Measurements from ENCODE around the gene RASGRF2.

Gene RASGRF2

DNA sequence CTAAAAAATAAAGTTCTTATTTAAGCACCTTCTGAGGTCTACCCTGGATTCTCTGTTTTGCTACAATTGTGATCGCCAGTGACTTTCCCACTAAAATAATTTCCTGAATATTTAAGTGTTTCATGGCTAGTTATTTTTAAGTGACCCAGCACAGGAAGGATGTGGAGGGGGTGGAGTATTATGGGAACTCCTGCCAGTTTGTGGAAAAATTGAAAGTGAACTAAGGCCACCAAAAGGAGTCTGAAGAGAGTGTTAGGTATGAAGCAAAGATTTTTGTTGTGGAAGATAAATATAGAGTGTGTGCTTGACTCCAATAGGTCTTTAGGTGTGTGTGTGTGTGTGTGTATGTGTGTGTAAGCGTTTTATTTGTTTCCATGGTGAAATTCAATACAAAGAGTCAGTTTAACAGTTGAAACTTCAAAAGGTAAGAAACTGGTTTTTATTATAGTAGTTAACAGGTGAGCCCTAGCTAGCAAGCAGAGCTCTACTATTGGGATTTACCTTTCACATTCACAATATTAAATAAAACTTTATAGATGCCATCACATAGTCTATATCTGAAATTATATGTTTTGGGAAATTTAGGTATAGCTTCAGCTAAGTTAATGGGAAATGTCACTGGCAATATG, 25.6 kb downstream of the RASGRF2 start:
- no peak for DNase-seq

DNA sequence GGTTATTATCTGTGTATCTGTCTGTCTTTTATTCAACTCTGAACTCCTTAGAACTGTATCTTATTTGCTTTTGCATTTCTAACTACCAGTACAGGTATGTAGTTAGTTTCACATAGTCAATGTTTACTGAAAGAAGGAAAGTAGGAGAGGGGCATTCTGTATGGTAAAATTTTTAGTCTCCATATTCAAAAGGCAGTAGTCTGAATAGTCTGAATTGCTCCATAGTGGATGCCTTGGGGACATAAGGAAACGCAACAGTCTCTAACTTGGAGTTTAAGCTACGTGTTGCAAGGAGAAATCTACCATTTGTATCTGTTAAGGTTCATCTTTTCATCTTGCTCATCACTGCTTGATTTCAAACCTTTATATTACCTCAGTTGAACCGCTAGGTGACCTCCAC, 26.2 kb downstream of the RASGRF2 start:
- DNase-seq = no peak

DNA sequence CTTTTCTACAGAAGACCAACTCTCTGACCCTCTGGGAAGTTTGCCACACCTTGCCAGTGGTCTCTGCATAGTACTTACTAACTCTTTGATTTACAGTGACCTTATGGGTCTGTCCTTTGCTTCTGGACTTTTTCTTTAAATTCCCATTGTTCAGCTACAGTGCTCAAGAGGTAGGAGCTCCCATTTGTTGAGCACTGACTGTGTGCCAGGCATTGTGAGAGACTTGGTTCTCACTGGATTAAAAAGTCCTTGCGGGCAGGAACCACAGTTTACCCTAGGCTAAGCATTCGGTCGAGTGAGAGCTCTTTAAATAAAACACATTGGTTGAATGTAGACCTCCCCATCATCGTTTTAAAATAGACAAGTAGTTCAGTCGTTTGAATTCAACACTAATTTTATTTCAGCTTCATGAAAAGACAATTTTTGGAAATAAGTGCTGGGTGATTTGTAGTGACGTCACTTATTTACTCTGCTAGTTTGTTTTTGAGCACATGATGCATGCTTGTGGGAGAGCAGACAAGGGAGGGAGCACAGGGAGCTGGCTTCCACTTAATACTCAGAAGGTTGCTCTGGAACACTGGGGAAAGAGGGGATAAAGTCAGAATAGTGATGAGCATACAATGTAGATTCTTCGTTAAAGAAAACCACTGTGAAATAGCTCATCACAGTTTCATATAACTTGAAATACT, 27.1 kb downstream of the RASGRF2 start:
- DNase-seq = no peak

DNA sequence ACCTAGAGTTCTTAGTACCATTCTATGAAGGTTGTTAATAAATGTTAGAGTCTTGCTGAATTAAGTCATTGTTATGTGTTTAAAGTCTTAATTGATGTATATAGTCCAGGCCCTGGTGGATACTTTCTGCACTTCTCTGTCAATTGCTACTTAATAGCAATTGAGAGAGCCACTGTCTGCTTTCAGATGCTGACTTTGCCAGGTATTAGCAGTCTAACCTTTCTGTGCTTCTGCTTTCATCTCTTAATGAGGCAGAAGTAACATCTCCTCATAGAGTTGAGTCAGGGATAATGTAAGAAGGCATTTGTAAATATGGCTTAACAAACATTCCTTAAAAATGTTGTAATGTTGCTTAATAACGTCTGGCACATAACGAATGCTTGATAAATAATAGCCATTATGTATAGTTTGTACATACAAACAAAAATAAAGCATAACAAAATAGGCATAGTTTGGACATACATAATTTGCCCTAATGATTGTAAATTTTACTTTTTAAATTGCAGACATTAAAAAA, 28.3 kb downstream of the RASGRF2 start:
- no peak for DNase-seq

DNA sequence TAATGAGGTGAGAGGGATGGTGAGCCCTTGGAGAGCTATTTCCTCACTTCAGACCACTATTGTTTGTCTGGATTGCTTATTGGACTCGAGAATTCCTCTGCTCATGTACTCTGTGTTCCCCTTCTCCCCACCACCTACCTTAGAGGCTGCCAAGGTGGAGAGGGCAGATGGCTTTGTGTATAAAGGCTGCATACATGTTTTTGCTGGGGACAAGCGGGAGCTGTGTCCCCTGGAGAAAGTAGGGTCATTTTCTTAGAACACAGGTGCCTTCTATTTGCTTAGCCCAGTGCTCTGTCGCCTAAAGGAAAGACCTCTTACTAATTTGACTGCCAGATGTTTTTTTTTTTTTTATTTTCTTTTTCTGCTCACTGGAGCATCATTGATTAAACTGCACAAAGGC, 29.7 kb downstream of the RASGRF2 start:
- DNase-seq = no peak

DNA sequence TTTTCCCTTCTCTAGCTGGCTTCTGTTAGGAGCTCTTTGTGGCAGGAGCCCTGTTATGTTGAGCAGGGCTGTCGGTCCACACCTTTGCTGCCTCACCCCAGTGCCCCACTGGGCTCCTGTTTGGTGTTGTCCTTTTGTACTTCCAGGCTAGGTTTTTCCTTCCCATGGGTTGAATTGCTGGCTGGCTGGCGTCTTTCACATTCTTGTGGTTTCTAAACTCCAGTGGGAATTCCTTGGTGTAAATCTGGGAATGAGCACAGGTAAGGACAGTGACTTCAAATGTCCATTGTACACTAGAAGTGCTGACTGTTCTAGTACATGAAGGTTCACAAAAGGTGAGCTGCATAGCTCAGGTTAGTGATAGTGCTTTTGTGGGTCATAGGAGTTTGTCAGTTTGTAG, 30.4 kb downstream of the RASGRF2 start:
- DNase-seq = no peak

DNA sequence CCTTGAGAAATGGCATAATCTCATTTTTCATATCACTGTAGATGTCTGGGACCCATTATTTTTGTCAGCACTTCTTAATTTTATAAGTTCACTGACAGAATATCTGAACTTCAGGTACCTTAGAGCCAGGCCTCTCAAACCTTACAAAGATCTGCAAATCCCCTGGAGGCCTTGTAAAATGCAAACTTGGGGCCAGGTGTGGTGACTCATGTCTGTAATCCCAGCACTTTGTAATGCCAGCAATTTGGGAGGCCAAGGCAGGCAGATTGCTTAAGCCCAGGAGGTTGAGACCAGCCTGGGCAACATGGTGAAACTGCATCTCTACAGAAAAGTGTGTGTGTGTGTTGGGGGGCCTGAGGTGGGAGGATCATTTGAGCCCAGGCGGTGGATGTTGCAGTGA, 30.8 kb downstream of the RASGRF2 start:
- no peak for DNase-seq

DNA sequence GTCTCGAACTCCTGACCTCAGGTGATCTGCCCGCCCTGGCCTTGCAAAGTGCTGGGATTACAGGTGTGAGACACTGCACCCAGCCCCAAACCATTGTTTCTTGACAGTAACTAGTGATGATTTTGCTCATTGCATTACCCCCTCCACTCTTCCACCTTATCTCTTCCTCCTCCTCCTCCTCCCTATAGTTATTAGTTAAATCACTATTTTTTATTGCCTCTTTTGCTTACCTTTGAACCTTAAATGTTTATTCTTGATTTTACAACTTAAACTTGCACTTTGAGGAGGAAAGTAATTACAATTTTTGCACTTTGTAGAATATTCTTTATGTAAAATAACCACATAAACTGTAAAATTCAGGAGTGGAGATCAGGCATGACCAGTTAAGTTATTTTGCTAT, 35.7 kb downstream of the RASGRF2 start:
- no peak for DNase-seq

DNA sequence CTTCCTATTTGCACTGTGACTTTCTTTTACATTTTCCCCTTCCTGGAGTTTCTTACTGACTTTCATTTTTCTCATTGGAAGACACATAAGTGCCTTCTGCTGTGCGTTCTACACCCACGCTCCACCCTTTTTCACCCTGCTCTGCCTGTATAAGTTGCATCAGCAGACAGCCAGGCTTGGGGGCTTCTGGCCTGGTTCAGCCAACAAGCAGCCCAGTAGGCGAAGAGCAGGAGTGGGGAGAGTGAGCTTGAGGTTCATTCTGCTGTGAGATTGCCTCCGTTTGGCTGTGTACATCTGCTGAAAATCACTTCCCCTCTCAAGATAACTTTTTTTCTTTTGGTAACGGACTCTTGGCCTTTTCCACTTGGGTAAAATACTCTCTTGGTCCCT, 38.4 kb downstream of the RASGRF2 start:
- peak; percentile 59 for DNase-seq

DNA sequence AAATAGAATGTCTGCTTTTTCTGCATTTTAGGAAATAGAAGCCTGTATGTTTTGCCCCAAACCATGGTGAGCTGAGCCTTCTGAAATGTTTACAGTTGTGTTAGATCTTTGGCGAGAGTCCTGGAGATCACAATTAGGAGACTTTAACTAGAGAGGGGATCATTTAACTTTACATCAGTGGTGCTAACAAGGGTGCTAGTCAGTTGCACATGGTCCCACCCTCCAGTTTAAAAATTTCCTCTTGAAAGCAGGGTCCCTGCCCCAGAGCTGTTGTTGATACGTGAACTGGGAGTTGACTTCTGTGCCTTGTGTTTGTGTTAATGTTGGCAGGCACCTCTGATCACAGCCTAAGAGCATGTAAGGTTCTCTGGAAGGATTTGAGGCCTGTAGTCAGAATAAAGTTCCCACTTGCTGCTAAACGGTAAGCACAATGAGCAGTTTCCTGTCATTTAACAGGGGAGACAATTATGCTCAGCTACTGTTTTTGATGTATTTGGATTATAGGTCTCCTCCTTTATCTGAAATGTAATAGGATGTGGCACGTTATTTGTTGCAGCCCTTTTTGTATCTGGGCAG, 43.7 kb downstream of the RASGRF2 start:
- no peak for DNase-seq

DNA sequence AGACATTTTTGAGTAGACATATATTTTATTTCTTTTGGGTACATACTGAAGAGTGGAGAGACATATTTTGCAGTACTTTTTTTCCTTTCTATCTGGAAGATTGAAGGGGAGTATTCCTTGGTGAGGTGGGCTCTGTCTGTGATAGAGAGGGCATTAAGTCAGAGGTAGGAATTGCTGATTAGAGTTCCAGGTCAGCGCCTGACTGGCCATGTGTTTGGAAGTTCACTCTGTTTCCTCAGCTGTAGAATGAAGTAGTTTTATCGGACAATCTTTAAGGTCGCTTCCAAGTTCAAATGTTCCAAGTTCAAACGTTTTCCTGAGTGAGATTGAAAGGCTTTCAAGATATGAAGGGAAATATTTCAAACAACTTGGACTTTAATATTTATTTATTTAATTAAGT, 45.5 kb downstream of the RASGRF2 start:
- DNase-seq = no peak

DNA sequence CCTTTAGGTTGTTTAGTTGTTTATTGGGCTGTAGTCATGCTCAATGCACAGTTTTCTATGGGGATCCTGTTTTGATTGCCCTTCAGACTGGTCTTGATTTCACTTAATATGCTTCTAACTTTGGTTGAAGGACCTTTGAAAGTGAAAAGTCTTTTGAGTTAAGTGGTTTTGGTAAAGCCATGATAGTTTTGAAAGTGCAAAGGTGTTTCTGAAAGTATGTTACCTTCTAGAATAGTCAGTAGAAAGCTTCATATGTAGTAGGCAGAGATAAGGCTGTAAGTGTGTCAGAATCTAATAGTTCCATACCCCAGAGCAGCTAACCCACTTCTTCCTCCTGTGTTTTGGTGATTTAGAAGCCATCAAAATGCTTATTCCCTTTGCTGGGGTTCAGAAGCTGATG, 46.1 kb downstream of the RASGRF2 start:
- DNase-seq = no peak

DNA sequence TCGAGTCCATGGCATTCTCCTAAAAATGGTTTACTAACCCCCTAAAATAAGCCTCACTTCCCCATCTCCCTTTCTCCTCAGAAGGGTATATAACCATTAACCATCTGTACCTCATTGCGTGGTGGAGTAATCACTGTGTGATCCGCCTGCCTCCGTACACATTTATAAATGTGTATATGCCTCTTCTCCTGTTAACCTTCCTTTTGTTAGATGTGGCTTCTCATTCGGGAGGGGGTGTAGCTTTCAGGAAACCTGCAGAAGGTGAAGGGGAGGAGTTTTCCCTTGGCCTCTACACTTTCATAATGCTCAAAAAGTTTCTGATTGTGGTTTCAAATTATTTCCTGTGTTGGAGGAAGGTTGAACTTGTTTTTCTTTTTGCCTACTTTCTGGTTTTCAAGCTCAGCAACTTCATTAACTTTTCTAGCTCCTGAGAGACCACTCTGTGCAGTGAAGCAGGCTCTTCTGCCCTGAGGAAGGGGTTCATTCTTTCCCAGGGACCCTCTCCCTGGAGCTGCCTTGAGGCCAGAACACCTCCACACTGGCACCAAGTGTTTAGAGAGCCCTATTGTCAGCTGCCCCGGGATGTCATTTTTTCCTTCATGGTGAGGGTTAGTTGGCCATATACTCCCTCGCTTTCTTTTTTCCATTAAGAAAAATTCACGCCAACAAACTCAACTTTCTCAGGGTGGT, 46.9 kb downstream of the RASGRF2 start:
- DNase-seq = peak; percentile 61

DNA sequence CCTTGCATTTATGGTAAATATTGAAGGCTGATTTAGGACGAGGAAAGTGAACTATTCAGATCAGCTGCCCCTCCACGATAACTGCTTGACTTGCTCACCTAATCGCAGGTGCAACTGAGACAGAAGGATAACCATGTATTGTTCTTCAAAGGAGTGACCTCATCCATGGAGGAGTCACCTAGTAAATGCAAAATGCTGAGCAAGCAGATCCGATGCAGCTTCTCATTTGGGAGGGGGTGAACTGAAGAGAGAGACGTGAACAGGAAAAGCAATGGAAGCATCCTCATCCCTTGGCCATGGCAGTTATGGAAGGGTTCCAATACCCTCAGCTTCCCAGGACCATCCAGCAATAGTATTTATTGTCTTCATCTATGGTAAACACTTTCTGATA, 47.5 kb downstream of the RASGRF2 start:
- peak; percentile 60 for DNase-seq

DNA sequence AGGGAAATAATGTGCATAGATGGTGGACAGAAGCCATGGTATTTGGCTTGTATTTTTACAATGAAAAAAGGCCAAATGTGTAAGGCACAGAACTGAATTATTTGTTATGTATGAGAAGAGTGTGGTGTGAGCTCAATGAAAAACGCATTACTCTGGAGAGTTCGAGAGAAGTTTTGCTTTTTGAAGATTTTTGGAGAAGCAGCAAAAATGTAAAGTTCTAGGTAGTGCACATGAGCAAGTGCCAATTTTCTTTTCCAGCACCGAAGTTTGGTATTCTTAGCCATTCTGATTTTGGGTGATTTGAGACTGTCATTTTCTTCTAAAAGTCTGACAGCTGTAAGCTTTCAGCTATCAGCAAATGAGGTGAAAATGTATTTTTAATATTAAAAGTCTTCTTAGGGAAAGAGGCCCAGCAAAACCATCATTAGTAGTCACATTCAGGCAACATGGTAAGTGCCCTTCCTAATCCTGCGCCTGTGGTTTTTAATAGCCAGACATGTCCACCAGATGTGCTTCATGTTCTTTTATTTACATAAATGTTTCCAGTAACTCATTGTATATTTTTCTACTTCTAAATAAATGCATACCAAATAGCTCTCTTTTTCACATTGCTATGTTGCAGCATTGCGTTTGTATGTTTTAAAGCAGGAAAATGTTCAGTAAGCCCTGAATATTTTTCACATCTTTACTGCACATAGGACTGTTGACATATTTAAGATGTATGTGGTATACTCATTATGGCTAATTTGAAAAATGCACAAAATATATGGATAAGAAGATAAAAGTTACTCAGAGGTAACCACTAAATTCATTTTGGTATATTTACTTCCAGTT, 50.4 kb downstream of the RASGRF2 start:
- no peak for DNase-seq

DNA sequence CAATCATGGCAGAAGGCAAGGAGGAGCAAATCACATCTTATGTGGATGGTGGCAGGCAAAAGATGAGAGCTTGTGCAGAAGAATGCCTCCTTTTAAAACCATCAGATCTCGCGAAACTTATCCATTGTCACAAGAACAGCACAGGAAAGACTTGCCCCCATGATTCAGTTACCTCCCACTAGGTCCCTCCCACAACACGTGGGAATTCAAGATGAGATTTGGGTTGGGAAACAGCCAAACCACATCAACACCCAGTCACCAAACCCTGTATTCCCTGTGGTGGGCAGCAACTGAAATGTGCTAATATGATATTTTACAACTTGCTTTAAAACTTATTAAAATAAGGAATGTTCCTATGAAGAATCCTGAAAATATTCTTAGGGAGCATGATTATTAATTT, 54.2 kb downstream of the RASGRF2 start:
- DNase-seq = no peak

DNA sequence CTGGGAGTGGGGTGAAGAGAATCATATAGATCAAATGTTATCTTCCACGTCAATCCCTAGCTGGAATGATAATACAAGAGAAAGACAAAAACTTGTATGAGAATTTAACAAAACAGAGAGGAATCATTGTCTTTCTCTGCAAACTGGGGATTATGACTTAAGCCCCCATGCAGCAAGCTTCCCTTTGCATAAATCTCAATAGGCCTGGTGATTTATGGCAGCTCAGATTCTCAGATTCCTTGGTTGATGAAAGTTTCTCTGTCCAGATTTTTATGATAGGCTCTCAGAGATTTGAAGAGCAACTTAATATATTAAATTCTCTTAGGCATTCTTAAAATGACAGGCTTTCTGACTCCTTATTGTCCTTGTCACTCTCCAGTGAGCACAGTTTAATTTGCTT, 56.0 kb downstream of the RASGRF2 start:
- no peak for DNase-seq

DNA sequence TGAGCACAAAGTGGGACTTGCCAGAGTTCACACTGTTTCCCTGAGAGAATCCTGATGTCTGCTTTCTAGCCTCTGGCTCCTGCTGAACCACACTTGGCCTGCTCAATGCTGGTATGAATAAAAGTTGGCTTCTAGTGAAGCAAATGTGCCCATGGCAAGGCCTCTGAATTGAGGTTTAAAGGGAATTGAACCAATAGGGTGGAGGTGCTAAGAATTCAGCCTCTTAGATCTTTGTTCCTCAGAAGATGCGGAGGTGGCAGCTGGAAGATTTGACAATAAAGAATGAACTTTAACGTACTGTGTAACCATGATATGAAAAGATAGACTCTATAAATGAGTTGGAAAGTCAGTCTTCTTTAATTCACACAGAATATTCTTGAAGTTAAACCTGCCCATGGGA, 57.2 kb downstream of the RASGRF2 start:
- DNase-seq = peak; percentile 40

DNA sequence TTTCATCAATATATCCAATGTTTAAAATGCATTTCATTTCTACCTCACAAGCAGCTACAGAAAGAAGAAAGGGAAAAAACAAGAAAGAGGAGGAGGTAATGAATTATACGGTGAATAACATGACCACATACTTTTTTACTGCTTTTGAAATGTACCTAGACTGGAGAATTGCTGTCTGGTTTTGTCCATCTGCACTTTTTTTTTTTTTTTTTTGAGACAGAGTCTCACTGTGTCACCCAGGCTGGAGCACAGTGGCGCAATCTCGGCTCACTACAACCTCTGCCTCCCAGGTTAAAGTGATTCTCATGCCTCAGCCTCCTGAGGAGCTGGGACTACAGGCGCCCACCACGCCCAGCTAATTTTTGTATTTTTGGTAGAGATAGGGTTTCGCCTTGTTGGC, 58.4 kb downstream of the RASGRF2 start:
- DNase-seq = peak; percentile 56

DNA sequence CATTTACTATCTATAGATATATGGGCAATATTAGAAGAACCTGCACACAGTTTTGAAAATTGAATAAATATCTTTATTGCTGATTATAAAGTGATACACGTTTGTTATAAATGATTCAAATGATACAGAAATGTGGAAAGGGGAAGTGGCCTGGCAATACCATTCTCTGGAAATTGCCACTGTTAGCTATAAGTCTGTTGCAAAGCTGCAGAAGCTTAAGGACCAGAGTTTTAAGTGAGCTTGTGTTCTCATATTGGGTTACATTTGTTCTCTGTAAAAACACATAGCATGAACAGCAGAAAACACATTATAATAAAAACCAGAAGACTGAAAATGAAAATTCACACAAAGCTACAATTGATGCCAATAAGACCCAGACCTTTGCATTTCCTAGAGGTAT, 59.6 kb downstream of the RASGRF2 start:
- DNase-seq = no peak

DNA sequence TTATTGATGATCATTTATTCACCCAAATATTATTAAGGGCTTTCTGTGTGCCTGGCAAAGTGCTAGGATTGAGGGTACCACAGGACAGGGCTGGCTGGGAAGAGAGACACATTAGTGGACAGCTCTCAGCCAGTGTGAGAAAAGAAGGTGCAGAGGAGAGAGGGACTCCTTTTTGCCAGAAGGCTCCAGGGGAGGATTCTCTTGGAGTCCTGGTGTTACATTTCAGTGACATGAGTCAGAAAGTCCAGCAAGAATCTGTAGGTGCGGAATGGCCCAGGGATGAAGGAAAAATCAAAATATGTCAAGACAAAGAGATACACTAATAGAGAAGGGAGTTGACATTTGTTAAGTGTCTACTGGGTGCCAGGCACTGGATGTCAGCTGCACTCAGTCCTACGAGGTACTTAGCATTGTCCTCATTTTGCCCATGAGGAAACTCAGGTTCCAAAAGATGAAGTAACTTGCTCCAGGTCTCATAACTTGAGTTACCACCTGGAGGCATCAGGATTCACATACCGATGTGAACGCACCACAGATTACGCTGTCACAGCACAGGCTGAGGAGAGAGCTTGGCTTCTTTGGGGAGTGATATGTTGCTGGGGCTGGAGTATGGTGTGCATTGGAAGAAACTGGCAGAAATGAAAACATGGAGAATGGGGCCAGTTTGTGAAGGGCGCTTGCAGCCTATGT, 60.5 kb downstream of the RASGRF2 start:
- no peak for DNase-seq

DNA sequence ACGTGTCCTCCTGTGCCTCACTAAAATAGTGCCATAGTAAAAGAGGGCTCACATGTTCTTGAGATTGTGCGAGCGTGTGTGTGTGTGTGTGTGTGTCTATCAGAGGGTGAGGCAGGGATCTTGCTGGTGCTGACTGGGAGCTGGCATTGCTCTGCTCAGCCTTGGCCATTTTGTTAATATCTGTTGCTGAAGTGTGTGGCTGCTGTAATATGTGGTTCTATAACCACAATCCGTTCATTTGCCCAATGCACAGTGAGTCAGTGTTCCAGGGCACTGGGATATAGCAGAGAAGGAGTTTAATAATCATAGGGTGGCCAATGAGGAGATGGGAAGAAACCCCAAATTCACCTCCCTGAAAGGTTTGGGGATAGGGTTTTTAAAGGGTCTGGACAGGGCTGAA, 61.3 kb downstream of the RASGRF2 start:
- no peak for DNase-seq
